ENCODE data around the gene EIF4G3.

DNA sequence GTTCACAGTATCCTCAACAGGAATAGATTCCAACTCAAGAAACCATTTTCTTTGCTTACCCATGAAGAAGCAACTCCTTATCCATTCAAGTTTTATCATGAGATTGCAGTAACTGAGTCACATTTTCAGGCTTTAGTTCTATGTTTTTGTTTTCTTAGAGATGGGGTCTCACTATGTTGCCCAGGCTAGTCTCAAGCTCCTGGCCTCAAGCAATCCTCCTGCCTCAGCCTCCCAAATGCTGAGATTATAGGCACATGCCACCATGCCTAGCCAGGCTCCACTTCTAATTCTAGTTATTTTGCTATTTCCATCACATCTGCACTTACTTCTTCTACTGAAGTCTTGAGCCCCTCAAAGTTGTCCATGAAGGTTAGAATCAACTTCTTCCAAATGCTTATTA lies 246.3 kb downstream of the EIF4G3 start:
- no peak for TF ChIP-seq EP300 (IDR thresholded peaks at IDR 0.05; ENCODE audit: low read depth)
- TF ChIP-seq POLR2A (IDR thresholded peaks at IDR 0.05): no peak
- TF ChIP-seq, protein P1, sequence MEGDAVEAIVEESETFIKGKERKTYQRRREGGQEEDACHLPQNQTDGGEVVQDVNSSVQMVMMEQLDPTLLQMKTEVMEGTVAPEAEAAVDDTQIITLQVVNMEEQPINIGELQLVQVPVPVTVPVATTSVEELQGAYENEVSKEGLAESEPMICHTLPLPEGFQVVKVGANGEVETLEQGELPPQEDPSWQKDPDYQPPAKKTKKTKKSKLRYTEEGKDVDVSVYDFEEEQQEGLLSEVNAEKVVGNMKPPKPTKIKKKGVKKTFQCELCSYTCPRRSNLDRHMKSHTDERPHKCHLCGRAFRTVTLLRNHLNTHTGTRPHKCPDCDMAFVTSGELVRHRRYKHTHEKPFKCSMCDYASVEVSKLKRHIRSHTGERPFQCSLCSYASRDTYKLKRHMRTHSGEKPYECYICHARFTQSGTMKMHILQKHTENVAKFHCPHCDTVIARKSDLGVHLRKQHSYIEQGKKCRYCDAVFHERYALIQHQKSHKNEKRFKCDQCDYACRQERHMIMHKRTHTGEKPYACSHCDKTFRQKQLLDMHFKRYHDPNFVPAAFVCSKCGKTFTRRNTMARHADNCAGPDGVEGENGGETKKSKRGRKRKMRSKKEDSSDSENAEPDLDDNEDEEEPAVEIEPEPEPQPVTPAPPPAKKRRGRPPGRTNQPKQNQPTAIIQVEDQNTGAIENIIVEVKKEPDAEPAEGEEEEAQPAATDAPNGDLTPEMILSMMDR (IDR thresholded peaks at IDR 0.05): no peak

Measured in transverse colon (tissue), 3 donors.